Measurements from ENCODE around the gene RASEF.

DNA sequence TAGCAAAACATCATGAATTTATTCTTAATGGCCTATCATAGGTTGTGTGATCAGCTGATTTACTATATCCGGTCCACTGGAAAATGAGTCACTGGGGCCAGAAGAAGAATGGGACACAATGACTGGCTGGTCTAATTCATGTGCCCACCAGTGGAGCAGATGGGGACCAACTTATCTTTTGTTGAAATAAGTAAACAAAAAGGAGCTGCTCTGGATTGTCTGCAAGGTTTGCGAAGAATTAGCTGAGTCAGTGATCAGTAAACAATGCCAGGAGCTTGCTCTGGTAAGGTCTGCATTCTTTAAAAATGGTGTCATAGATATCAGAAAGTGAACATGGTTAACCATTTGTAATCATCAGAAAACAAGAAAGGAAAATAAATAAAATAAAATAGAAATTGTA lies 128.0 kb downstream of the RASEF start:
- TF ChIP-seq, protein P1, sequence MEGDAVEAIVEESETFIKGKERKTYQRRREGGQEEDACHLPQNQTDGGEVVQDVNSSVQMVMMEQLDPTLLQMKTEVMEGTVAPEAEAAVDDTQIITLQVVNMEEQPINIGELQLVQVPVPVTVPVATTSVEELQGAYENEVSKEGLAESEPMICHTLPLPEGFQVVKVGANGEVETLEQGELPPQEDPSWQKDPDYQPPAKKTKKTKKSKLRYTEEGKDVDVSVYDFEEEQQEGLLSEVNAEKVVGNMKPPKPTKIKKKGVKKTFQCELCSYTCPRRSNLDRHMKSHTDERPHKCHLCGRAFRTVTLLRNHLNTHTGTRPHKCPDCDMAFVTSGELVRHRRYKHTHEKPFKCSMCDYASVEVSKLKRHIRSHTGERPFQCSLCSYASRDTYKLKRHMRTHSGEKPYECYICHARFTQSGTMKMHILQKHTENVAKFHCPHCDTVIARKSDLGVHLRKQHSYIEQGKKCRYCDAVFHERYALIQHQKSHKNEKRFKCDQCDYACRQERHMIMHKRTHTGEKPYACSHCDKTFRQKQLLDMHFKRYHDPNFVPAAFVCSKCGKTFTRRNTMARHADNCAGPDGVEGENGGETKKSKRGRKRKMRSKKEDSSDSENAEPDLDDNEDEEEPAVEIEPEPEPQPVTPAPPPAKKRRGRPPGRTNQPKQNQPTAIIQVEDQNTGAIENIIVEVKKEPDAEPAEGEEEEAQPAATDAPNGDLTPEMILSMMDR (IDR thresholded peaks at IDR 0.05): no peak
- no peak for TF ChIP-seq EZH2 (IDR thresholded peaks at IDR 0.05; ENCODE audit: borderline replicate concordance, insufficient read depth, low read depth, low read length, poor library complexity, severe bottlenecking)
